ENCODE measurements around the gene MAGI2. TPM values are rescaled to one million over a fixed set of nuclear protein-coding genes. Genes with fewer than 3 reads are reported as not detected.
"Not testable (repeated sequence)": the region's sequence is repeated elsewhere in the genome, so short reads cannot be mapped to it uniquely, and the experiment has no call there.

Gene MAGI2
- total RNA-seq, 1 donor from 2014 or later = 3.6 TPM

GRCh38 chr7:79036356-79036755 lies 417.1 kb downstream of the MAGI2 start:
- intact Hi-C loops (cut with micrococcal nuclease) = no loop called here

DNA sequence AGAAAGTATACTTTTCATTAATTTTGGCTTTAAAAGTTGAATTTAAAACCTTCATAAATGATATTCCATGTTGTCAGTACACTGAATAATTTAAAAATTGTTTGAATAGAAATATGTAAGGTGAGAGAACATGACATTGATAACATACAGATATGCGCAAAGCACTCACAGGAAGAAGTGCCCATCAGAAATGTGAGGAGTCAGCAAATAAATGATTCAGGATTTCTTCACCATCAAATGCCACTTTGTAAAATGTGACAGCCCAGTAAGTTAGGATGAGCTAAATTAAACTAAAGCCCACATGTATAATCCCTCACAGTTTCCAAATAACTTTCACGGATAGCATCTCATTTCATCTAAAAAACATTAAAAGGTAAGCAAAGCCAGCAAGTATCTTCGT lies 417.6 kb downstream of the MAGI2 start:
- intact Hi-C loops (cut with micrococcal nuclease) = no loop called here
- DNase-seq = no peak
- no peak for ATAC-seq

More at GRCh38 chr7:79036356-79036755, 417.1 kb downstream of the MAGI2 start:
- DNase-seq (no peak), ATAC-seq (no peak)

- no peak for ATAC-seq
- intact Hi-C loops (cut with micrococcal nuclease) = no loop called here
- DNase-seq = no peak
Observed at GRCh38 chr7:79034730-79035129, 418.7 kb downstream of the MAGI2 start.

DNA sequence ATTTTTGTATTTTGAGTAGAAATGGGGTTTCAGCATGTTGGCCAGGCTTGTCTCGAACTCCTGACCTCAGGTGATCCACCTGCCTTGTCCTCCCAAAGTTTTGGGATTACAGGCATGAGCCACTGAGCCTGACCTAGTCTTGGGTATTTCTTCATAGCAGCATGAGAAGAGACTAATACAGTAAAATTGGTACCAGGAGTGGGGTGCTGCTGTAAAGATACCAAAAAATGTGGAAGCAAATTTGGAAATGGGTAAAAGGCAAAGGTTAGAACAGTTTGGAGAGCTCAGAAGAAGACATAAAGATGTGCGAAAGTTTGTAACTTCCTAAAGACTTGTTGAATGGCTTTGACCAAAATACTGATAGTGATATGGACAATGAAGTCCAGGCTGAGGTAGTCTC lies 433.8 kb downstream of the MAGI2 start:
- intact Hi-C loops (cut with micrococcal nuclease); ATAC-seq; DNase-seq: not testable (repeated sequence)

DNA sequence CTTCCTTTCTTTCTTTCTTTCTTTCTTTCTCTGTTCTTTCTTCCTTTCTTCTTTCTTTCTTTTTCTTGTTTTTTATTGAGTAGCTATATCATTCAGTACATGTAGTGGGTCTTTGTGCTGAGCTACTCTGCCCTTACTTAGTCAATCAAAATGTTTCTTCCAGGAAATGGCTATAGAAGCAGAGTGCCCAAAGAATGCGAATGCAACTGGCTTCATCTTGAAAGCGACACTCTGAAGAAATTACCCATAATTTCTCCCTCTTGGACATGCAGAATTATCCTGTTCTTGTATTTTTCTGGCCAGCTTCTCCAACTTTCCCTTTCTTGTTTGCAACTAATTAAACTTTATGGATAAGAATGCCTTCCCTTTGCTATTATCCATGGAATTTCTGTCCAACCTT lies 441.5 kb downstream of the MAGI2 start:
- intact Hi-C loops (cut with micrococcal nuclease) = no loop called here
- DNase-seq (no peak), ATAC-seq (no peak)

GRCh38 chr7:79009647-79010046 lies 443.8 kb downstream of the MAGI2 start:
- DNase-seq (no peak), ATAC-seq (no peak)
- intact Hi-C loops (cut with micrococcal nuclease) = no loop called here

- ATAC-seq = no peak
- DNase-seq = no peak
- intact Hi-C loops (cut with micrococcal nuclease) = no loop called here
Observed at GRCh38 chr7:79008786-79009185, 444.7 kb downstream of the MAGI2 start.

DNA sequence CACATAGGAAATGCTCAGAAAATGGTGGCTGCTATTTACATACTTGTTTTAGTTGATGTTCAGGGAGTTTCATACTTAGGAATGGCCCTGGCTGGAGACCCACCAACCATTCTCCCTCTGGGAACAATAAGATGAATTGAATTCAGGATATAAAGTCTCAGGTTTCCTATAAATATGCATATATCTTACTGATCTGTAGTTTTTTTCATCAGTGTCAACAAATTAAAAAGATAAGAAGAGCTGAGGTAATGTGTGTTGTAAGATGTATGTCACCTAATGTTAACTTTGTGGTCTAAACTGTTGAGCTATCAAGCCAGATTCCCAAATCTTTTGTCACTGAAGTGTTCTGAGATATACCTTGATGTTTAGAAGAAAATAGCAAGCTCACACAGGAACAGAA lies 457.5 kb downstream of the MAGI2 start:
- intact Hi-C loops (cut with micrococcal nuclease) = no loop called here

GRCh38 chr7:78993341-78993740 lies 460.1 kb downstream of the MAGI2 start:
- DNase-seq (no peak), ATAC-seq (no peak)

More for the DNA sequence above, 457.5 kb downstream of the MAGI2 start:
- ATAC-seq = no peak
- DNase-seq = no peak

DNA sequence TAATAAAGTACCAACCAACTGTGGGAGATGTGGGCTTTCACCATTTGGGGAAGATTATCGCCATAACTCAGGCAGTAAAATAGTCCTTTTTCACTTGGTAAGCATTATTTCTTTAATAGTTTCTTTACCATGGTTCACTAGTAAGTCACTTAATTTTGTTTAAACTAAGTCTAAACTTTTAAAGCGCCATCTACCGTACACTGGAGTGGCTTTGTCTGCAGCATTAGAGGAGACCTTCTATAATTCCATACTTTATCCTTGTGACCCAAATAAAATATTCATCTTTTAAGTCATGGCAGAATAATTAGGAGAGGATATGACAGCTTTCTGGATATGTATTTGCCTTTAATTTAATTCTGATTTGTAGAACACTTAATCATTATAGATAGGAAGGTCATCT lies 468.0 kb downstream of the MAGI2 start:
- ATAC-seq (no peak), DNase-seq (no peak)
- intact Hi-C loops (cut with micrococcal nuclease) = no loop called here

More at GRCh38 chr7:78993341-78993740, 460.1 kb downstream of the MAGI2 start:
- intact Hi-C loops (cut with micrococcal nuclease) = no loop called here

- intact Hi-C loops (cut with micrococcal nuclease) = no loop called here
- no peak for DNase-seq
- no peak for ATAC-seq
Observed at GRCh38 chr7:78983483-78983882, 470.0 kb downstream of the MAGI2 start.

GRCh38 chr7:78970440-78970916 lies 483.0 kb downstream of the MAGI2 start:
- no peak for DNase-seq
- ATAC-seq = no peak
- intact Hi-C loops (cut with micrococcal nuclease) = no loop called here

DNA sequence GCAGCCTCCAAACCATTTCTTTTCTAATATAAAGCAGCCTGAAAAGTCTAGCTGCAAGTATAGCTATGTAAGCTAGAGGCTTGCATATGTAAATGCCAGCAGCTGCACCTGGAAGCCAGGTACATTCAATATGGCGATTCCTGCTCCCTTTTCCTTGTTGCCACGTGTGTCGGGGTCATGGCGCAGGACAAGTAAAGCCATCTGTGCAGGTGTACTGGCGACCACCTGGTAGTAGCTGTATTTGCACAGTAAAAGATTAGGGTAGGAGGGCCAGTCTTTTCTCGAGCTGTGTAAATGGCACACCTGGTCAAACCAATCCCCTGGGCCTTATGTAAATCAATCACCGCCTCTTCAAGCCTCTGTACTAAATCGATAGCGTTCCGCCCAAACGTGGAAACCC lies 484.5 kb downstream of the MAGI2 start:
- intact Hi-C loops (cut with micrococcal nuclease) = no loop called here

DNA sequence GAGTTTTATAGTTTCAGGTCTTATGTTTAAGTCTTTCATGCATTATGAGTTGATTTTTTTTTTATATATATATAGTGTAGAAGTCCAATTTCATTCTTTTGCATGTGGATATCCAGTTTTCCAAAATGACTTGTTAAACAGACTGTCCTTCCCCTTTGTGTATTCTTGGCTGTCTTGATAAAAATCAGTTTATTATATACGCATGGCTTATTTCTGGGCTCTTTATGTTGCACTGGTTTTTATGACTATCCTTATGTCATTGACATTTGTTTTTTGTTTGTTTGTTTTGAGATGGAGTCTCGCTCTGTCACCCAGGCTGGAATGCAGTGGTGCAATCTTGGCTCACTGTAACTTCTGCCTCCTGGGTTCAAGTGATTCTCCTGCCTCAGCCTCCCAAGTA lies 485.9 kb downstream of the MAGI2 start:
- ATAC-seq; intact Hi-C loops (cut with micrococcal nuclease); DNase-seq: not testable (repeated sequence)

More for the DNA sequence above, 484.5 kb downstream of the MAGI2 start:
- ATAC-seq (no peak), DNase-seq (no peak)

DNA sequence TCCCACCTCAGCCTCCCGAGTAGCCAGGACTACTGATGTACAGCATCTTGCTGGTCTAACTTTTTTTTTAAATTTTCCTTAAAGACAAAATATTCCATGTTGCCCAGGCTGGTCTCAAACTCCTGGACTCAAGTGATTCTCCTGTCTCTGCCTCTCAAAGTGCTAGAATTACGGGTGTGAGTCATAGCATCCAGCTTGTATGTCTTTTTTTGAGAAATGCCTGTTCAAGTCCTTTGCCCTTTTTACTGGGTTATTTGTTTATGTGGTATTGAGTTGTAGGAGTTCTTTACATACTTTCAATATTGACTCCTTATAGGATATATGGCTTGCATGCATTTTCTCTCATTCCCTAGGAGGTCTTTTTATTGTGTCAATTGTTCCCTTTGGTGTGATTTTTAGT lies 486.4 kb downstream of the MAGI2 start:
- ATAC-seq = no peak
- no peak for DNase-seq
- intact Hi-C loops (cut with micrococcal nuclease) = no loop called here

DNA sequence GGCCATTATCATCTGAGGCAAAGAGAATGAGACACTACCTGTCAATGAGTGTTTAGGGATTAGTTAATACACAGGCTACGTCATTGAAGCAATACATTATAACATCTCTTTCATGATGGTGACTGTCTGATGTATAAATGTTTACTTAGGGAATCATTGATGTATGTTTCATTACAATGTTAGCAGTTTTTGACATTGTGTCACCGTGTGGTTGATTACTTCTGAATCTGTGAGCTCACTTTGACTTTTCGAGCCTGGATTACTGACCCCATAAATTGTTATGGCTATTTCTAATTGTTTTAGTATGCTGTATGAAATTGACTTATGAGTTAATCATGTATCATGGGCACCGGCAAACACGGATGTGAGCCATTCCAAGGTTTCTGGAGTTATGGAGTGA lies 494.0 kb downstream of the MAGI2 start:
- intact Hi-C loops (cut with micrococcal nuclease) = no loop called here
- DNase-seq (no peak), ATAC-seq (no peak)

DNA sequence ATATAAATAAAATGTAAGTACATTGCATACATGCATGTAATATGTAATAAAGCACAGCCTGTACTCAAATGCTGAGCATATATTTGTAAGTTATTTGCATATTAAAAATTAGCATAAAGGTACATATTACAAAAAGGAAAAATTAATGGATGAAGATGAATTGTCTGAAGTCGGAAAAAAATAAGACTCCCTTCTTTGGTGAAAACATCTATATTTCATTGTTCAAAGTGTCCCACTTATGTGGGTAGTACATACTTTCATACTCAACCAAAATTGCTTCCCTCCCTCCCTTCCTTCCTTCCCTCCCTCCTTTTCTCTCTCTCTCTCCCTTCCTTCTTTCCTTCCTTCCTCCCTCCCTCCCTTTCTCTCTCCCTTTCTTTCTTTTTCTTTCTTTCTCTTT lies 498.1 kb downstream of the MAGI2 start:
- DNase-seq = no peak
- ATAC-seq = no peak

GRCh38 chr7:78953726-78954363 lies 499.6 kb downstream of the MAGI2 start:
- ATAC-seq = no peak
- intact Hi-C loops (cut with micrococcal nuclease) = no loop called here
- DNase-seq = no peak

More for the DNA sequence above, 498.1 kb downstream of the MAGI2 start:
- intact Hi-C loops (cut with micrococcal nuclease) = no loop called here

- intact Hi-C loops (cut with micrococcal nuclease) = no loop called here
- DNase-seq (no peak), ATAC-seq (no peak)
Observed at GRCh38 chr7:78953090-78953489, 500.4 kb downstream of the MAGI2 start.

- intact Hi-C loops (cut with micrococcal nuclease) = no loop called here
- ATAC-seq (no peak), DNase-seq (no peak)
Observed at GRCh38 chr7:78939669-78940068, 513.8 kb downstream of the MAGI2 start.

DNA sequence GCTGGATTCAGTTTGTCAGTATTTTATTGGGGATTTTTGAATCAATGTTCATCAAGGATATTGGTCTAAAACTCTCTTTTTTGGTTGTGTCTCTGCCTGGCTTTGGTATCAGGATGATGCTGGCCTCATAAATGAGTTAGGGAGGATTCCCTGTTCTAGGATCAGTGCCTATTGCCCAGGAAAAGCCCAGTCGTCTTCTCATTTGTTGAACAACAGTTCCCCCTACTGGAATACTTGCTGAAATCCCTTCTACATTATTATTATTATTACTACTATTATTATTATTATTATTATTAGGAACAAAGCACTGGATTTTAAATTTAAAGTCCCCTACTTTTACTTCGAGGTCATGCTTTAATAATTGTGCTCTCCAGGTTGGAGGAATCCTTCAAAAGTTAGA lies 528.9 kb downstream of the MAGI2 start:
- DNase-seq = no peak
- ATAC-seq = no peak
- intact Hi-C loops (cut with micrococcal nuclease) = no loop called here

Data from left ventricle myocardium superior (tissue), 1 donor.